HG03064 (cell line): ENCODE results near the gene CLUH.

ENCODE experiments used
- ATAC-seq: cut with Tn5 transposase; IDR thresholded peaks from one replicate; pipeline ENCODE4 v1.9.1; 2021; ENCODE audit warnings: low read depth; ENCODE audit not compliant: unreplicated experiment

The CLUH gene, protein sequence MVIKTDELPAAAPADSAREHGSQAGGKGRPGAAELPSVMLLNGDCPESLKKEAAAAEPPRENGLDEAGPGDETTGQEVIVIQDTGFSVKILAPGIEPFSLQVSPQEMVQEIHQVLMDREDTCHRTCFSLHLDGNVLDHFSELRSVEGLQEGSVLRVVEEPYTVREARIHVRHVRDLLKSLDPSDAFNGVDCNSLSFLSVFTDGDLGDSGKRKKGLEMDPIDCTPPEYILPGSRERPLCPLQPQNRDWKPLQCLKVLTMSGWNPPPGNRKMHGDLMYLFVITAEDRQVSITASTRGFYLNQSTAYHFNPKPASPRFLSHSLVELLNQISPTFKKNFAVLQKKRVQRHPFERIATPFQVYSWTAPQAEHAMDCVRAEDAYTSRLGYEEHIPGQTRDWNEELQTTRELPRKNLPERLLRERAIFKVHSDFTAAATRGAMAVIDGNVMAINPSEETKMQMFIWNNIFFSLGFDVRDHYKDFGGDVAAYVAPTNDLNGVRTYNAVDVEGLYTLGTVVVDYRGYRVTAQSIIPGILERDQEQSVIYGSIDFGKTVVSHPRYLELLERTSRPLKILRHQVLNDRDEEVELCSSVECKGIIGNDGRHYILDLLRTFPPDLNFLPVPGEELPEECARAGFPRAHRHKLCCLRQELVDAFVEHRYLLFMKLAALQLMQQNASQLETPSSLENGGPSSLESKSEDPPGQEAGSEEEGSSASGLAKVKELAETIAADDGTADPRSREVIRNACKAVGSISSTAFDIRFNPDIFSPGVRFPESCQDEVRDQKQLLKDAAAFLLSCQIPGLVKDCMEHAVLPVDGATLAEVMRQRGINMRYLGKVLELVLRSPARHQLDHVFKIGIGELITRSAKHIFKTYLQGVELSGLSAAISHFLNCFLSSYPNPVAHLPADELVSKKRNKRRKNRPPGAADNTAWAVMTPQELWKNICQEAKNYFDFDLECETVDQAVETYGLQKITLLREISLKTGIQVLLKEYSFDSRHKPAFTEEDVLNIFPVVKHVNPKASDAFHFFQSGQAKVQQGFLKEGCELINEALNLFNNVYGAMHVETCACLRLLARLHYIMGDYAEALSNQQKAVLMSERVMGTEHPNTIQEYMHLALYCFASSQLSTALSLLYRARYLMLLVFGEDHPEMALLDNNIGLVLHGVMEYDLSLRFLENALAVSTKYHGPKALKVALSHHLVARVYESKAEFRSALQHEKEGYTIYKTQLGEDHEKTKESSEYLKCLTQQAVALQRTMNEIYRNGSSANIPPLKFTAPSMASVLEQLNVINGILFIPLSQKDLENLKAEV (N-terminal part only)

GRCh38 chr17:2711608-2712299, at the start of gene CLUH:
TSS of gene CLUH (minus strand) at chr17:2711764. CDS start at chr17:2711661, 103 bp downstream.
- peak; percentile 59 for ATAC-seq

- no peak for ATAC-seq
Measured at GRCh38 chr17:2758870-2759269, 47.3 kb upstream of the CLUH start.

DNA sequence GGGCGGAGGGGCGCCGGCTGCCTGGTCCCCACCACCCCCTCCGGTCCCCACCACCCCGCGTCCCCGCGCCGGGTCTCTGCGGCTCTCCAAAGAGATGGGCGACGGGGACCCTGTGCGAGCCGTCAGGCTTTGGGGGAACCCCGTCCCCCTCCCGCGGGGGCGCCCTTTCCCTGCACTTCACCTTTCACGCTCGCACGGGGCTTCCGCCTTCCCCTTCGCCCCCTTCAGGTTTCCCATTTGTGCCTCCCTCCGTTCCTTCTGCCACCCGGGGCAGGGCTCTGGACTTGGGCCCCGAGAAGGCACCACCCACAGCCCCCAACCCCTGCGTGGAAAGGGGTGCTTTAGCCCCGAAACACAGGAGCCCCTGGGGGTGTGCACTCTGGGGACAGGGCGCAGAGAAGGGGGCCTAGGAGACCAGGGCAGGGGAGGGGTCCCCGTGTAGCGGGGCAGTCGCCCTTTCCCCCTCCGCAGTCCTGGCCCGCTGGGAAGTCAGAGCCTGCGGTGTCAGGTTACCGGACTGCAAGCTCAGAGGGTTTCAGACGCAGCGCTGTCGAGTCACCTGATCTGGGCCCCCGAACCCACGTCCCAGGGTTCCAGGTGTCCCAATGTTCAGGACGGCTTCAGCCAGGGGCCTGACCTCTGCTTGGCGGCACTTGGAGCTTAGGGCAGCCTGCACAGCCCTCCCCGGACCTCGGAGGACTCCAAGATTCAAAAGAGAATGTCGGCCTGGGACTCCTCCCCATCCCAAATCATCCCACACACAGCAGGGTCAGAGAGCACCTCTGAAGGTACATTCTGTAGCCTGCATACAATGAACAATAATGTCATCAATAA, 44.5 kb upstream of the CLUH start:
- ATAC-seq: no peak

GRCh38 chr17:2751491-2751890, 39.9 kb upstream of the CLUH start:
- no peak for ATAC-seq

DNA sequence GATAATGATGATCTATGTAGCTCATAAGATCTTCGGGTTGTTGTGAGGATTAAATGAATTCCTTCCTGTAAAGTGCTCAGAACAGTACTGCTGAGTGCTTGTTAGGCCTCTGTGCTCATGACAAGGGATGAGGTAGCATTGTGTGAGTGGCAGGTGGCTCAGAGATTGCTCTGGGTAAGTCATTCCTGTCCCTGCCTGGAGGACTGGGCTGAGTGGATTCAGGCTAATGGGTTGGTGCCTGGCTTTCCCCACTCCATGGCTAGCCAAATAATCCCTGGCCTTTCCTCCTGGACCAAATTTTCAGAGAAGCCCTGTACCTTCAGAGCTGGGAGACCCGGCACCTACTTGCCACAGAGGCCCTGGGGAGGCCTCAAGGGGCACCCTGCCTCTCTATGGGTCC, 39.2 kb upstream of the CLUH start:
- ATAC-seq: no peak

DNA sequence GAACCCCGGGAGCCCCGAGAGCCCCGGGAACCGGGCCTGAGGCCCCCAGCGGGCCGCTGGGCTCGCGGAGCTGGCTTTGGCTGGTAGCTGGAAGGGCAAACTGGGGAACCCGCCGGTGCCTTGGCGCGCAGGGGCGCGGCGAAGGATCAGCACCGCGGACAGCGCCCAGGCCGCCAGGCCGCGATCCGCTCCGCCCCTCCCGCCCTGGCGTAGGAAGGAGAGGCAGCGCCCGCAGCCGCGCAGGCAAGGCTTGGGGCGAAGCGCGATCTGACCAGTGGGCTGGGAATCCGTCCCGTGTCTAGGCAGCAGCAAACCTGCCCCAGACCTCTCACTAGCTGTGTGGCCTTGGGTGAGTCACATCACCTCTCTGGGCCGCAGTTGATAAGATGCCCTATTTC, 38.2 kb upstream of the CLUH start:
- ATAC-seq: no peak

DNA sequence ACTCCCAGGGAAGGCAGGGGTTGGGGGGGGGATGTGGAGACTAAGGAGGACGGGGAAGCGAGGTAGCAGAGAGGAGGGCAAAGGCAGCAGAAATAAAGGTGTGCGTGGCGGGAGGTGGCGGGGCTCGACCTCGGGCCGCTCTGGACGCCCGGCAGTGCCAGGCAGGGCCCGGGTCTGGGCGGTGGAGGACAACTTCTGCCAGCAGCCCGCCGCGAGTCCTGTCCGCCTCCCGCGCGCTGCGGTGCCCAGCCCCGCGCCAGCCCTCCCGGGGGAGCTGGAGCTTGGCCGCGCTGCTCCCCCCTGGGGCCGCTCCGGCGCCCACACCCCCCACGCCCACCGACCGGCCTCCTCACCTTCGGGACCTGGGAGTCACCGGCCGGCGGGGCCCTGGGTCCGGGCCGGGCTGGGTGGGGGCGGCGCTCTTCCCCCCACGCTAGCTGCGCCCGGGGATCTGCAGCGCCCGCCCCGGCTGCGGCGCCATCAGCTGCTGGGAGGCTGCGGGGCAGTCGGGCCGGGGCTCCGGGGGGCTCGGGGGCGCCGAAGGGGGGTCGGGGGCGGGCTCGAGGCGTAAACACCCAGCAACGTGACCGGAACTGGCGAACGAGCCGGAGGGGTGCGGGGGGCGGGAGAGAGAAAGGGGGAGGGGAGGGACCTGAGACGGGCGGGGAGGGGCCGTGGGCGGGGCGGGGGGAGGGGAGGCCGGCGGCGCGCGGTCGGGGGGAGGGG, 37.7 kb upstream of the CLUH start, which contains the start of gene CCDC92B:
Gene CCDC92B, minus strand, starts transcription at position 595 of the 726 bp plus-strand sequence. CDS start 14,507 bp downstream, outside the sequence.
- ATAC-seq: no peak

DNA sequence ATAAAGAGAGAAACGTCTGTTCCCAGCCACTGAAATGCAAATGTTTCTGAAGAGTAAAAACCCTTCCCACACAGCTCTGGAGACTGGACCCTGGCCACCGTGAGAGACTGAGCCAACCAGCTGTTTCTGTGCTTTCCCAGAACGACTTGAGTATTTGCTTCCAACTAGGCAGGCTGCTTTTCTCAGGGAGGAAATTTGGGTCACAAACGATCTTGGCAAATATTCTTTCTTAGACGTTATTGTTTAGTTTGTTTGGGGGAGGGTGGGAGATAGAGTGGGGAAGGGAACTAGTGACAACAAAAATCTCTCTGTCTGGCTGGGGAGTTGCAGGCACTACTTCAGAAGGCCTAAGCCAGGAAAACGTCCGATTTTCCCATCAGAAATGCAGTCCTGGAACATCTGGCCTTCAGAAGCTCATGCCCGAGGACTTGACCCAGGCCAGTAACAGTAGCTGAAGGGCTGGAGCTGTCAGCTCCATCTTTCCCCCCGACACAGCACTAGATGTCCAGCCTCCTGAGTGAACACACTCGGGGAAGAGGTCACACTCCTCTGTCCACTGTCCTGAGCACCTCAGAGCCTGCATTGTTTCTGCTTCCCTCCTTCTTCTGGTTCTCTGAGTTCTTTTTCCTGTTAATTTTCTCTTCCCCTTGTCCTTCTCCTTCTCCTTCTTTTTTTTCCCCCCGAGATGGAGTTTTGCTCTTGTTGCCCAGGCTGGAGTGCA, 33.9 kb upstream of the CLUH start:
- ATAC-seq: no peak

DNA sequence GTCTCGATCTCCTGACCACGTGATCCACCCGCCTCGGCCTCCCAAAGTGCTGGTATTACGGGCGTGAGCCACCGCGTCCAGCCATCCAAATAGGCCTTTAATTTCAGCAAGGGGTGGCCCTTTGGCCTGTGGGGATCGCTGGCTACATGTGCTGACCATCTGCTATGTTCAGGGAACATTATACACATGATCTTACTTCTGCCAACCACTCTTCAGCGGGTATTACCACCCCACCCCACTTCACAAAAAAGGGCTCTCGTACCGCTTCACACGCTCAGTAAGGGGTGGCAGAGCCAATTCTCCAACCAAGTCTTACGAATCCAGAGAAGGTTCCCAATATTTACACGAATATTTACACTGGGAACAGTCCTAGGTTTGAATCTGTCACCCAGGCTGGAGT, 26.1 kb upstream of the CLUH start:
- ATAC-seq: no peak

- ATAC-seq: no peak
Measured at GRCh38 chr17:2736956-2737355, 25.4 kb upstream of the CLUH start.

DNA sequence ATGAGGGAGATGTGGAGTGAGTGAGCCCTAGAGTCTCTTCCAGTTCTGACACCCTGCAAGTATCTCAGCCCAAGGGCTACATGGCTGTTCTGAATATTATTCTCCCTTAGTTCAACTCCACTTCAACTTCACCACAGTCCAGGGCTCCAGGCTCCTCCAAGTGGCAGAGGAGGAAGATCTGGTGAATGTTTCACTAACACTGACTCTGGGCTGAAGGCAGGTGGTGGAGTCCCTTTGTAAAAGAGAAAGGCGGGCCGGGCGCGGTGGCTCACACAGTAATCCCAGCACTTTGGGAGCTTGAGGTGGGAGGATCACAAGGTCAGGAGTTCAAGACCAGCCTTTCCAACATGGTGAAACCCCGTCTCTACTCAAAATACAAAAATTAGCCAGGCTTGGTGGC, 24.3 kb upstream of the CLUH start:
- ATAC-seq: no peak

- ATAC-seq: no peak
Measured at GRCh38 chr17:2734939-2735338, 23.4 kb upstream of the CLUH start.

DNA sequence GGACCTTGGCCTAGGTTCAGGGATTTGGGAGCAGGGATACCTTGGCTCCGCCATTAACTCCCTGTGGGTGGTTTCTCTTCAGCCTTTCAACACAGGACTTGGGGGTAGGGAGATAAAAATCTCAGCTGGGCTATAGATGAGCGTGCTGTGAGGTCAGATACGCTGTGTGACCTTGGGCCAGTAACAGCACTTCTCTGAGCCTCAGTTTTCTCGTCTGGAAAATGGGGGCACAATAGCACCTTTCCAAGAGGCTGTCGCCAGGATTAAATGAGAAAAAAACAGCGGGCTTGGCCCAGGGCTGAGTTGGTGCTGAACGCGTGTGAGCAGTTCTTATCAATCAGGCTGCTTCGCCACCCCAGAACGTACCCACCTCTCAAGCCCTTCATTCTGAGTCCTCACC, 20.2 kb upstream of the CLUH start:
- ATAC-seq: no peak

DNA sequence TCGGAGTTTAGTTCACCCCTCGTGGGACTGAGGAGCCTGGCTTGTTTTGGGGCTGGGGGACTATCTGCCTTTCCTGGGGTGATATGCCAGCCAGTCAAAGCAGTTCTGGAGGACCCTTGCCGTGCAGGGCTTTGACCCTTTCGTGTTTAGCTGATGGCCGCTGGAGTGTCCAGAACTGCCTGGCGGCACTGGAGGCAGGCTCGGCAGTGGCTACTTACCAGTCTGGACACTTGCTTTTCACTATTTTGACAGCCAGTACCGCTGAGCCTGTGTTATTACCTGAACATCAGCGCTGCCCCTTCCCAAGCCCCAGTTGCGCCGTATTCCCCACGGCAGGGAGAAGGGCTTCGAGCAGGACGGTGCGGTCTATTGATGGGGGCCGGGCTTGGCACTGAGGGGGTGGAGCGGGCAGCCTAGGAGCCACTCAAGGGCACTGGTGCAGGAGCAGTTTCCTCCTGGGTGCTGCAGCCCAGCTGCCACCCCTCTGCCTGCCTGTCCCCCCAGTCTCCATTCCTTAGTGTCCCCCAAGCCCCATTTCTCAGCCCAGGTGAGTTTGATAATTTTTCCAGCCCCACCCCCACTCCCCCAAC, 19.3 kb upstream of the CLUH start:
- no peak for ATAC-seq

DNA sequence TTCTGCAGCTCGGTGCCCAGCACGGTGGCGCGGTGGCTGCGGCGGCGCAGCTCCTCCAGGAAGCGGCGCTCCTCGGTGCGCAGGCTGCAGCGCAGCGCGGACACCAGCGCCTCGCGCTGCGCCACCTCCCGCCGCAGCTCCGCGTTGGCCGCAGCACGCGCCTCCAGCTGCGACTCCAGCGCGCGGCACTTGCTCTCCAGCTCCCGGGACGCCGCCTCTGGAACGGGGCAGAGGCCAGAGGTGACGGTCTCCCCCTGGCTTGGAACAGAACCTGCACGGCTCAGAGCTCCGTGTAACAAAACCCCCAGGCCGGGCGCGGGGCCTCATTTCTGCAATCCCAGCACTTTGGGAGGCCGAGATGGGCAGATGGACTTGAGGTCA, 13.2 kb upstream of the CLUH start:
- no peak for ATAC-seq

GRCh38 chr17:2723997-2724783, 12.6 kb upstream of the CLUH start:
- no peak for ATAC-seq

DNA sequence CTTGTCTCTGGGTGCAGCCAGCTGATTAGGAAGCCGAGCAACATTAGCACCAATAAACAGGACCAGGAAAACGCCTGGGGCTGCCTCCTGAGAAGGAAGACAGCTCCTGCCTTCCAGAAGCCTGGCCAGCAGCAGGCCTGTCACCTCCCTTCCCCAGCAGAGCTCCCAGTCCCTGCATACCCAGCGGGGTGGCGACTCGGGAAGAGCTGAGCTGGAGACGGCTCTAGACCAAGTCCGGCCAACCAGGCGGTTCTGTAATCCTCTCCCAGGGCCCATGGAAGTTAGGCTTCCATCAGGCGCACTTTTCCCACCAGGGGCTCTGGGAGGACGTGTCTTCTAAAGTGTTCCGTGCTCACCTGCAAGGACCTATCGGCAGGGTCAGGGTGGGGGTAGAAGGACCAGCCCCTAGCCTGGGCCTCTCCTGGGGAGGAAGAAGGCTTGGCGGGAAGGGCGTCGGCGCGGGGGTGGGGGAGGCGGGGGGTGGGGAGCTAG, 12.0 kb upstream of the CLUH start:
- ATAC-seq: no peak
